HFFc6 (cell line): ENCODE measurements around the gene SPEM3. TPM values are rescaled to one million over a fixed set of nuclear protein-coding genes. Genes with fewer than 3 reads are reported as not detected.
"Not testable (repeated sequence)": the region's sequence is repeated elsewhere in the genome, so short reads cannot be mapped to it uniquely, and the experiment has no call there.

Source experiments
- DNase-seq: peaks from one replicate; pipeline ENCODE4 v3.0.0-alpha.2; 2018
- H3K27ac Mint-ChIP-seq: 2 replicates; pipeline ENCODE4 v1.8.0; 2020; ENCODE audit warnings: mild to moderate bottlenecking, mixed read lengths
- H3K27me3 Mint-ChIP-seq: 2 replicates; pipeline ENCODE4 v1.8.0; 2021; ENCODE audit warnings: mild to moderate bottlenecking, moderate library complexity, mixed read lengths; ENCODE audit not compliant: insufficient read depth
- H3K36me3 Mint-ChIP-seq: 2 replicates; pipeline ENCODE4 v1.8.0; 2021; ENCODE audit warnings: low read depth, mixed read lengths
- H3K4me1 Mint-ChIP-seq: 2 replicates; pipeline ENCODE4 v1.8.0; 2020; ENCODE audit warnings: low read depth, mixed read lengths
- H3K4me3 Mint-ChIP-seq: 2 replicates; pipeline ENCODE4 v1.8.0; 2020; ENCODE audit warnings: mild to moderate bottlenecking, moderate library complexity, mixed read lengths
- H3K9me3 Mint-ChIP-seq: 2 replicates; pipeline ENCODE4 v1.8.0; 2020; ENCODE audit warnings: mild to moderate bottlenecking, mixed read lengths
- CTCF ChIP-seq: fragments of 200-600 bp; sonication (generic); IDR thresholded peaks from 2 replicates; pipeline ENCODE4 v1.5.0; 2021; ENCODE audit warnings: antibody characterized with exemption, mild to moderate bottlenecking
- total RNA-seq, 6 experiments: library from RNA; stranded (reverse); fragmentation: NEBNext Ultra II Directional; extraction: Animal tissue kit (Norgen Biotek cat#: 25700); gene quantifications; 2 replicates in 1 of 6; 3 replicates in 5 of 6; pipeline ENCODE4 v1.2.3, GENCODE V29; 2021

Gene SPEM3
- total RNA-seq, 6 experiments from 2014 or later, result not detected

GRCh38 chr17:7468290-7468689, 39.6 kb downstream of the SPEM3 start:
- no peak for TF ChIP-seq CTCF
- Mint-ChIP-seq H3K9me3 (no peaks in the 10 kb centered on the region), H3K4me1 (peaks cover 11% of the 10 kb centered on the region)

GRCh38 chr17:7468804-7469389, 40.2 kb downstream of the SPEM3 start:
- H3K36me3 Mint-ChIP-seq, result peaks cover 4% of the 10 kb centered on the region; the same call in 1 of the 2 replicates
- H3K27ac Mint-ChIP-seq, result peak overlapping the region; percentile 3; the same call in 1 of the 2 replicates
- H3K9me3 Mint-ChIP-seq, result no peaks in the 10 kb centered on the region

More at GRCh38 chr17:7468290-7468689, 39.6 kb downstream of the SPEM3 start:
- DNase-seq, result no peak
- Mint-ChIP-seq H3K4me3 (no peak overlapping the region), H3K27me3 (peaks cover 2% of the 10 kb centered on the region), H3K27ac (peak overlapping the region; percentile 3; the same call in 1 of the 2 replicates), H3K36me3 (peaks cover 4% of the 10 kb centered on the region; the same call in 1 of the 2 replicates)

GRCh38 chr17:7469843-7470242, 41.2 kb downstream of the SPEM3 start:
- DNase-seq, H3K36me3 Mint-ChIP-seq: not testable (repeated sequence)
- peaks cover 11% of the 10 kb centered on the region for H3K4me1 Mint-ChIP-seq

More at GRCh38 chr17:7468804-7469389, 40.2 kb downstream of the SPEM3 start:
- H3K4me3 Mint-ChIP-seq, result no peak overlapping the region
- H3K27me3 Mint-ChIP-seq, result no peaks in the 10 kb centered on the region; the same call in none of the 2 replicates
- peaks cover 11% of the 10 kb centered on the region for H3K4me1 Mint-ChIP-seq
- TF ChIP-seq CTCF, result no peak
- DNase-seq, result no peak

GRCh38 chr17:7470457-7470973, 41.9 kb downstream of the SPEM3 start:
- peaks cover 12% of the 10 kb centered on the region for H3K4me1 Mint-ChIP-seq
- H3K27me3 Mint-ChIP-seq, DNase-seq, H3K9me3 Mint-ChIP-seq, H3K36me3 Mint-ChIP-seq, H3K4me3 Mint-ChIP-seq, H3K27ac Mint-ChIP-seq: not testable (repeated sequence)

More at GRCh38 chr17:7469843-7470242, 41.2 kb downstream of the SPEM3 start:
- H3K9me3 Mint-ChIP-seq, H3K27ac Mint-ChIP-seq, H3K27me3 Mint-ChIP-seq, H3K4me3 Mint-ChIP-seq: not testable (repeated sequence)

- Mint-ChIP-seq H3K27ac (no peak overlapping the region; the same call in 1 of the 2 replicates), H3K4me1 (peaks cover 20% of the 10 kb centered on the region), H3K27me3 (peaks cover 6% of the 10 kb centered on the region), H3K9me3 (no peaks in the 10 kb centered on the region), H3K36me3 (peaks cover 8% of the 10 kb centered on the region), H3K4me3 (no peak overlapping the region)
- TF ChIP-seq CTCF, result no peak
- no peak for DNase-seq
Observed at GRCh38 chr17:7471729-7472128, 43.1 kb downstream of the SPEM3 start.

GRCh38 chr17:7474767-7475166, 46.1 kb downstream of the SPEM3 start:
- peaks cover 33% of the 10 kb centered on the region for H3K4me1 Mint-ChIP-seq
- not testable (repeated sequence) for H3K27me3 Mint-ChIP-seq, H3K27ac Mint-ChIP-seq, H3K4me3 Mint-ChIP-seq, H3K9me3 Mint-ChIP-seq, H3K36me3 Mint-ChIP-seq, DNase-seq

- Mint-ChIP-seq H3K27ac (peak overlapping the region; percentile 96), H3K9me3 (no peaks in the 10 kb centered on the region), H3K4me1 (peaks cover 45% of the 10 kb centered on the region), H3K4me3 (peak overlapping the region; percentile 96), H3K27me3 (peaks cover 6% of the 10 kb centered on the region), H3K36me3 (peaks cover 8% of the 10 kb centered on the region)
- peak; percentile 35 for DNase-seq
- no peak for TF ChIP-seq CTCF
Observed at GRCh38 chr17:7475764-7476422, 47.2 kb downstream of the SPEM3 start.
